Activated CD8-positive, alpha-beta memory T cell treated with anti-CD3 and anti-CD28 coated beads for 48 hours (primary cell): ENCODE results near the gene RUNX2.
"Not testable (repeated sequence)": the region's sequence is repeated elsewhere in the genome, so short reads cannot be mapped to it uniquely, and the experiment has no call there.

ENCODE experiments used
- DNase-seq, 3 experiments: peaks; one replicate each; pipeline ENCODE4 v3.0.0-alpha.2; 2020; ENCODE audit warnings: low read depth in 2 of 3, low spot score in 2 of 3

Gene RUNX2

DNA sequence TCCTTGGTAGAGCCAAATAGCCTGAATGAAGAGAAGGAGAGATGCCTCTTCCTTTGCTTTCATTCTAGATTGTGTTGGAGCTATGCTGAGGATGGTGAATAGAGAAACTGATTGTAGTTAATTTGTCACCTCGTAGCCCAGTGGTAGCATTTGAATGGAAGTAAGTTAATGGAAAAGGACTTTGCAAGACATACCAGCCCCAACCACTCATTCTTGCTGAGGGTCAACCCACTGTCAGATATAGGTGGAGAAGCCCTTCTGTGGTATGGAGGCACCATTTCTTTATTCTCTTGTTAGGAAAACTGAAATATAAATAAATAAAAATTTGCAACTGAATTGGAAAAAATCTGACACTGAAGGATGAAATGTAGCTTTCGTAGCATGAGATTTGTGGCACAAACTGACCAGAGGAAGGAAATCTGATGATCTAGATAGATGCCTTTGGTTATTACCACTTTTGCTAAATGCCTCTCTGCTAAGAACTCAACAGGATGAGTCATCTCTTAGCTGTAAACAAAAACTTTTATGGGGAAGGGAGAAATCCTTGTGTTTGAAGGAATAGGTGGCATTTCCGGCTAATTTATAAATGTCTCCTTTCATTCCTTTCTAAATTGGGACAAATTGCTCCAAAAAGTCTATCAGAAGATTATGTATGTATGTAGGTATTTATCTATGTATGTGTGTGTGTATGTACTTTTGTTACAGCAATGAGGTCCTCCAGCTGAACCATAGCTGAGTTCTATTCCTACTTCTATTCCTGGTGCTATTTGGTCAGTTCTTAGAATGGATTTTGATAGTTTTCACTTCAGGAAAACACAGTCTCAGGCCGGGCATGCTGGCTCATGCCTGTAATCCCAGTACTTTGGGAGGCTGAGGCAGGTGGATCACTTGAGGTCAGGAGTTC, 126.1 kb downstream of the RUNX2 start:
- DNase-seq, result no peak

DNA sequence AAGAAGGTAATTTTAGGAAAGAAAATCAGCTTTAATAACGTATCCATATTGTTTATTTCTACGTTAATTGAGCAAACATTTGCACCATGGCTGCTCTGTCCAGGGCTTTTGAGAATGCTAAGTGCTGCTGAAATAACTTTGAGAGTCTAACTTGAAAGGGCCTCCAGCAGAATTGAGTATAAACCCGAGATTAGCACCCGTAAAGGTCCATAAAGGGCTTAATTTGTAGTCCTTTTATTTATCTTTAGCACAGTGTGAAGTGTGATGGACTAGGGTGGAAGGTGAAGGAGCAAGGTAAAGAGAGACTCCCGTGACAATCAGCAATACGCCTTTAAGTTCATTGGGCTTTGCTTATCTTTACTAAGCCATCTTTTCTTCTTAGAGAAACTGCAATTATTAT, 127.3 kb downstream of the RUNX2 start:
- no peak for DNase-seq

DNA sequence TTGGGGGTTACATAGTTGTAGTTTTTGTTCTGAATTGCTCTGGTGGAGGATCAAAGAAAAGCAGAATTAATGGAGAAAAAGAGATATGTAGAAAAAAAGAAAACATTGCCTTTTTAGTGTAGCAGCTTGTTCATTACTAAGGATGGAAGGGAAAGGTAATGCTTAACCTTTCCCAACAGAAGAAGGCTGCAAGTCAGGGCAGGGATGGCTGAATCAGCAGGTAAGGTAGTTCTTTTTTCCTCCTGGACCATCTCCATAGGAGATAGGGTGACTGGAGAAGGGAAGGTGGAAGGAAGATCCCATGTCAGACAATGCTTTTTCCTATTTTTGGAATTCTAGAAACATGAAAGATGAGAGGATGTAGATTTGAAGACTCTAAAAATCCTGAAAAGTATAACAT, 129.0 kb downstream of the RUNX2 start:
- no peak for DNase-seq

GRCh38 chr6:45458672-45459071, 130.5 kb downstream of the RUNX2 start:
- no peak for DNase-seq

GRCh38 chr6:45460166-45460565, 132.0 kb downstream of the RUNX2 start:
- DNase-seq, result no peak

DNA sequence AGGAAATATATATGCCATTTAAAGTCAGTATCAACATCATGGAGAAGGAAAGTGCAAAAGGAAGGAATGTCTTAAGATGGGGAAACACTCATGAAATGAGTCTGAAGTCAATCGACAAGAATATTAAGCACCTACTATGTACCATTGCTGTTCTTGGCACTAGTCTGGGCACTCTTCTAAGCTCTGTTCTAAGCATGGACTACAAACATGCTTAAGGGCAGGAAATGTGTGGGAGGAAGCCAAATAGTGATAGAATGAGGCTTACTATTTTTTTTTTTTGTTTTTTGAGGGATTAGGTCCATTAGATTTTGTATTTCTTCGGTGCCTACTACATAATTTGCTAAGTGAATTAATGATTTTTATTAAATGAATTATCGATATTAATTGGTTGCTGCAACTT, 133.4 kb downstream of the RUNX2 start:
- no peak for DNase-seq

DNA sequence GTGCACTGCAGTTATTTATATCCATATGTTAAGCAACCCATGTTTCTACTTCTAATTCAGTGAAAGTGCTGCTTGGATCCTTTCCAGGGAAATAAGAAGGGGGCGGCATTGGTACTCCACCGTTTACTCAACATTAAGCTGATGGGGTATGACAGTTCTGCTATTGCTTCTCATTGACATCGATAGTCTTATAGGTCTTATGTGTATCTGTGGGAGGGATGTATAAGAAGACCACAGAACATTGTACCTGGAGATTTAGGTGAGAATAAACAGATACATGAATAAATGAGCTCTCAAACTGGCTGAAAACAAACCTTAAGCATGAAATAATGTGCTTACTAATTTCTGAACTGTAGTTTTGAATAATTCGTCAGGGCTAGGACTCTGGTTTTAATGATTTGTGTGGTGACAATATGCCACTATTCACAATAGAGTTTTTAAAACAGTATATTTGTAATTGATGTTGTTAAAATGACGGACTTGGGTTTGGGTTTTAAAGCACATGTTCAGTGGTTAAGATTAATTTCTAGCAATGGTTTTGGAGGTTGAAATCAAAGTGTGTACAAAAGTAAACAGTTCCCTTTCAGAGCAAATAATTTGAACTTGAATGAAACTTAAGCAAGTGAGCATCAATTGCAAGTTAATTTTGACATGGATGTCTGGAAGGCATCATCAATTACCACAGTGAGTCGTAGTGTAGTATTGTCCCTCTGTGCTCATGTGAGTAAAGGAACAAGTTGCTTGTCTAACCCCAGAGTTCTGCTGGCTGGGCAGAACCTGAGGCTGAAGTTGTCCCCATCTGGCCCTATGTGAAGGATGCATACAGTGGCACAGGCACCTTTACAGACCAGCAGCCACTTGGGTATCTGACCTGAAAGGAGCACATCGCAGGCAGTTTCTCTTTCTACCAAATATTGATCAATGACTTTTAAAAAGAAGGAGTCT, 134.3 kb downstream of the RUNX2 start:
- DNase-seq, result no peak

- DNase-seq, result no peak
These were observed 136.6 kb downstream of the RUNX2 start for GRCh38 chr6:45464685-45465084.

DNA sequence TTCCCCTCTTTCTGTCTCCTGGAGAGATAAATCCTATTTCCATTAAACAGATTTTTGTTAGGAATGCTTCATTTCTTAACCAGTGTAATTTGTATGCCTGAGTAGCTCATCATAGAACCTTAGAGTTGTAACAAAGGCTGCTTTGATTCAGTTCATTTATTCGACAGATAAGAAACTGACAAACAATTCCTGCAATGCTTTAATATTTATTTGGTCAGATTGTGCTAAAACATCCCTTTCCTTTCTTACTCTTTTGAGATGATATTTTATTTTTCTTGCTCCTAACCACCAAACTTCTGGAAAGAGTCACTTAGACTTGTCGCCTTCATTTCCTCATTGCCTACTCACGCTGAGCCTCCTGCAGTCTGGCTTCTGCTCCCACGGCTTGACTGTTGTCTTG, 138.6 kb downstream of the RUNX2 start:
- DNase-seq, result no peak

GRCh38 chr6:45467417-45467816, 139.3 kb downstream of the RUNX2 start:
- not testable (repeated sequence) for DNase-seq

DNA sequence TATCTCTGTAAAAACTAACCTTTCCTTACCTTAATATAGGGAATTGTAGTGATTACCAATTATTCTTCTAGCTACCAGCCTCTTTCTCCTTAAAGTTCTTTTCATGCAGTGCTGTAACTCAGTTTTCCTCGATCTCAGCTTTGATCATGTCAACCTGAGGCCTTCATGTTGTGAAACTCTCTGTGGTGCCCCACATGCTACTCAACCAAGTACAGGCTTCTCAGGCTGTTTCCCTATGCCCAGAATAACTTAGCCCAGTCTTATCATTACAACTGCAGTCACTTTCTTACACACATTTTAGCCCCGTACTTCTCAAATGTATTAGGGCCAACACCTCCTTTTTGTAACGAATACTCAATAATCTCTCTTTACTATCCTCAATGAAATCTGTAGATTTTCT, 139.7 kb downstream of the RUNX2 start:
- no peak for DNase-seq

- DNase-seq, result no peak
These were observed 141.5 kb downstream of the RUNX2 start for GRCh38 chr6:45469663-45470062.

- no peak for DNase-seq
These were observed 142.1 kb downstream of the RUNX2 start for GRCh38 chr6:45470131-45470738.

- no peak for DNase-seq
These were observed 144.3 kb downstream of the RUNX2 start for GRCh38 chr6:45472382-45472781.

- DNase-seq, result no peak
These were observed 145.2 kb downstream of the RUNX2 start for GRCh38 chr6:45473121-45473993.

DNA sequence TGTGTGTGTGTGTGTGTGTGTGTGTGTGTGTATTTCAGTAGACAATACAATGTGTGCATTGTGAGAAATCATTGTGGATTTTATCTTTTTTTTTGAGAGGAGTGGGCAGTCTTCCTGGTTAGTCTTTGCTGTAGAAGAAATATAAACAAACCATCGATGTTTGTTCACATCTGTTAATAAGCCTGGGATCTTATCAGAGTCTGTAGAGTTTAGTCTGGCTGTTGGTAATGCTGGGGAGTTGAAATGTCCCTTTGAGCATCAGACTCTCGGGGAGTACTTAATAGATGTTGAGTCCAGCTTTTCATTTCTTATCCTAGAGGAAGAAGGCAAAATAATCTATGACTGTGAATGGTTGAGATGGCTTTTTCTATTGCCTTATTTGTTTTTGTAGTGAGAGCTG, 146.2 kb downstream of the RUNX2 start:
- DNase-seq, result no peak

- no peak for DNase-seq
These were observed 148.2 kb downstream of the RUNX2 start for GRCh38 chr6:45476341-45476740.

- no peak for DNase-seq
These were observed 149.1 kb downstream of the RUNX2 start for GRCh38 chr6:45477278-45477677.

DNA sequence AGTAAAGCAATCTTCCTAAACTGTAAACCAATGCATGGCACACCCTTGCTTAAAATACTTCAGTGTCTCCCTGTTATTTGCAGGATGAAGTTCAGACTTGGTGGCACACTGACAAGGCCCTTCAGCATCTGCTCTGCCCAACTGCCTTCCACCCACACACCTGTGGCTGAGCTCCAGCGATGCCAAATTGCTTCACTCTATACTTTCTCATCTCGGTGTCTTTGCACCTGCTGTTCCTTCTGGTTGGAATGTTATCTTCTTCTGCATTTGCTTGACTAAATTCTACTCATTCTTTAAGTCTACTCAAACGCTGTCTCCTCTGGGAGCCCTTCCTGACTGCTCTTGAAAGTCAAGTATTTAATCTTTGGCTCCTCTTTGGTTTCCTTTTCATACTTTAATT, 149.7 kb downstream of the RUNX2 start:
- DNase-seq, result no peak

DNA sequence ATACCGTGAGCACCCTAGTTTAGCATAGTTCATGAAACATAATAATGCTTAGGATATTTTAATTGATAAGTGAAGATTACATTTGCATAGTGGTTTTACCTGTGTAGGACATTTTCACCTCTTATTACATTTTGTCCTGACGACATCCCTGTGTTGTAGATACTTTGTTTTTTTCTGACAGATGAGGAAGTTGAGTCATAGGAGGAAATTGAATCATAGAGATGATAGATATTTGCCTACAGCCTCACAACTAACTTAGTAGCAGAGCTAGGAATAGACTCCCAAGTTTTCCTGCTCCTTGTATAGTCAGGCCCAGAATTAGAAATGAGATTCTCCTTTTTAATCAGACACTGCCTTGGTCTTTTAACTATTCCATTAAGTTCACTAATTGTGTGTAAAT, 150.1 kb downstream of the RUNX2 start:
- DNase-seq, result no peak
